A549 (cell line): ENCODE results near the gene GMEB2. TPM values are rescaled to one million over a fixed set of nuclear protein-coding genes. Genes with fewer than 3 reads are reported as not detected.
A peak's percentile ranks its signal among the peaks of the same experiment; 100 is the strongest.

ENCODE experiments used
- ATAC-seq, 2 experiments: fragments of 200-7000 bp in 1 of 2; fragments of >200 bp in 1 of 2; cut with Nextera tagmentation in 1 of 2; cut with Tn5 transposase in 1 of 2; 3 replicates each; pipeline versions ENCODE4 v1.8.0 to v1.9.1; 2018 to 2020; ENCODE audit warnings: mild to moderate bottlenecking in 1 of 2, moderate library complexity in 1 of 2
- CTCF ChIA-PET: fragments of 300-600 bp; sonication (Branson Sonifier 250); formaldehyde crosslinking; extraction: SDS; loops from one replicate; lab custom pipeline; 2021; ENCODE audit warnings: antibody characterized with exemption, inconsistent platforms; lab: Yijun Ruan, JAX
- POLR2A ChIA-PET: fragments of 350-600 bp; formaldehyde crosslinking; extraction: SDS; loops from one replicate; lab custom pipeline; 2021; ENCODE audit warnings: antibody characterized with exemption, inconsistent platforms; lab: Yijun Ruan, JAX
- DNase-seq, 2 experiments: peaks; one replicate each; pipeline versions ENCODE4 v3.0.0 to v3.0.0-alpha.2; 2011 to 2016; ENCODE audit warnings: low read depth in 1 of 2, low spot score in 1 of 2
- FAIRE-seq: peaks from 2 replicates; lab custom pipeline; 2011; peaks lifted over from hg19 to GRCh38; lab: Jason Lieb, UNC
- H3K27ac ChIP-seq, 2 experiments: fragments of >200 bp; sonication (Bioruptor Twin); formaldehyde crosslinking; 3 replicates each; pipeline ENCODE4 v1.5.1; 2016 to 2017
- H3K4me1 ChIP-seq: fragments of >200 bp; sonication (Bioruptor Twin); formaldehyde crosslinking; 3 replicates; pipeline ENCODE4 v1.6.1; 2016
- H3K4me2 ChIP-seq: fragments of >200 bp; sonication (Bioruptor Twin); formaldehyde crosslinking; 3 replicates; pipeline ENCODE4 v1.6.1; 2016
- H3K4me3 ChIP-seq: fragments of >200 bp; sonication (Bioruptor Twin); formaldehyde crosslinking; 3 replicates; pipeline ENCODE4 v1.5.1; 2016
- H3K9me3 ChIP-seq: fragments of >200 bp; sonication (Bioruptor Twin); formaldehyde crosslinking; 3 replicates; pipeline ENCODE4 v1.6.1; 2016
- BHLHE40 ChIP-seq: IDR thresholded peaks from 2 replicates; pipeline ENCODE4 v1.6.1; 2012; ENCODE audit warnings: low read depth, low read length, inconsistent platforms
- CBX2 ChIP-seq: fragments of 200-600 bp; sonication (generic); IDR thresholded peaks from 2 replicates; pipeline ENCODE4 v1.6.1; 2016; ENCODE audit warnings: low read depth, mild to moderate bottlenecking, borderline replicate concordance
- CEBPB ChIP-seq, 2 experiments: fragments of >200 bp in 1 of 2; sonication (Bioruptor Twin) in 1 of 2; formaldehyde crosslinking in 1 of 2; IDR thresholded peaks; 2 replicates each; pipeline ENCODE4 v1.6.1; 2012 to 2016
- CHD4 ChIP-seq: fragments of 200-600 bp; sonication (generic); IDR thresholded peaks from 2 replicates; pipeline ENCODE4 v1.6.1; 2016; ENCODE audit warnings: antibody characterized with exemption, mild to moderate bottlenecking, borderline replicate concordance
- EHF ChIP-seq: fragments of 250-450 bp; sonication (Bioruptor Pico); IDR thresholded peaks from 2 replicates; pipeline ENCODE4 v1.5.0; 2020; ENCODE audit warnings: mild to moderate bottlenecking
- EHMT2 ChIP-seq: fragments of 200-600 bp; sonication (generic); IDR thresholded peaks from 2 replicates; pipeline ENCODE4 v1.6.1; 2016; ENCODE audit warnings: antibody characterized with exemption, low read depth, mild to moderate bottlenecking, moderate library complexity
- ESRRA ChIP-seq: fragments of 150-350 bp; IDR thresholded peaks from 2 replicates; pipeline ENCODE4 v1.6.1; 2014; ENCODE audit warnings: mild to moderate bottlenecking, low read length, borderline replicate concordance
- FOSL2 ChIP-seq, 2 experiments: fragments of 450-650 bp in 1 of 2; fragments of >200 bp in 1 of 2; sonication (Bioruptor Twin) in 1 of 2; formaldehyde crosslinking; IDR thresholded peaks; 2 replicates each; pipeline versions ENCODE4 v1.5.0 to v1.6.1; 2016 to 2020; ENCODE audit warnings: mild to moderate bottlenecking in 1 of 2, moderate library complexity in 1 of 2
- HDAC2 ChIP-seq: fragments of 200-600 bp; sonication (generic); IDR thresholded peaks from 2 replicates; pipeline ENCODE4 v1.6.1; 2016
- HES2 ChIP-seq: fragments of >200 bp; sonication (Bioruptor Twin); formaldehyde crosslinking; IDR thresholded peaks from 2 replicates; pipeline ENCODE4 v1.6.1; 2016
- HOXA7 ChIP-seq: fragments of 250-450 bp; sonication (Bioruptor Pico); IDR thresholded peaks from 2 replicates; pipeline ENCODE4 v1.5.0; 2020; ENCODE audit warnings: mild to moderate bottlenecking, moderate library complexity
- HOXB5 ChIP-seq: fragments of 250-450 bp; sonication (Bioruptor Pico); IDR thresholded peaks from 2 replicates; pipeline ENCODE4 v1.5.0; 2020; ENCODE audit warnings: mild to moderate bottlenecking, moderate library complexity
- JUN ChIP-seq, 2 experiments: fragments of >200 bp; sonication (Bioruptor Twin); formaldehyde crosslinking; IDR thresholded peaks; 2 replicates in 1 of 2; 3 replicates in 1 of 2; pipeline ENCODE4 v1.6.1; 2016 to 2017
- JUNB ChIP-seq: fragments of >200 bp; sonication (Bioruptor Twin); formaldehyde crosslinking; IDR thresholded peaks from 2 replicates; pipeline ENCODE4 v1.6.1; 2016
- KDM1A ChIP-seq: fragments of 200-600 bp; sonication (generic); IDR thresholded peaks from 2 replicates; pipeline ENCODE4 v1.6.1; 2016; ENCODE audit warnings: low read depth, mild to moderate bottlenecking
- MAFK ChIP-seq: fragments of 450-650 bp; IDR thresholded peaks from 2 replicates; pipeline ENCODE4 v1.6.1; 2014; ENCODE audit not compliant: partially characterized antibody
- MAZ ChIP-seq: fragments of 150-350 bp; IDR thresholded peaks from 2 replicates; pipeline ENCODE4 v1.6.1; 2014; ENCODE audit warnings: antibody characterized with exemption, low read depth, low read length, borderline replicate concordance
- NR3C1 ChIP-seq: fragments of >200 bp; sonication (Bioruptor Twin); formaldehyde crosslinking; IDR thresholded peaks from 3 replicates; pipeline ENCODE4 v1.6.1; 2017
- PBX3 ChIP-seq: IDR thresholded peaks from 2 replicates; pipeline ENCODE4 v1.6.1; 2012
- PHF8 ChIP-seq: fragments of 200-600 bp; sonication (generic); IDR thresholded peaks from 2 replicates; pipeline ENCODE4 v1.6.1; 2016; ENCODE audit warnings: low read depth, mild to moderate bottlenecking, antibody characterized with exemption, moderate library complexity, borderline replicate concordance
- RAD21 ChIP-seq, 2 experiments: fragments of >200 bp in 1 of 2; sonication (Bioruptor Twin) in 1 of 2; formaldehyde crosslinking in 1 of 2; IDR thresholded peaks in 1 of 2; conservative IDR thresholded peaks in 1 of 2; 2 replicates in 1 of 2; 3 replicates in 1 of 2; pipeline ENCODE4 v1.6.1; 2012 to 2018; ENCODE audit warnings: inconsistent platforms in 1 of 2
- RARB ChIP-seq: fragments of 250-450 bp; sonication (Bioruptor Pico); IDR thresholded peaks from 2 replicates; pipeline ENCODE4 v1.8.0; 2021; ENCODE audit warnings: mild to moderate bottlenecking, moderate library complexity
- RNF2 ChIP-seq: fragments of 200-600 bp; sonication (generic); IDR thresholded peaks from 2 replicates; pipeline ENCODE4 v1.6.1; 2016; ENCODE audit warnings: low read depth, mild to moderate bottlenecking, antibody characterized with exemption, moderate library complexity, borderline replicate concordance
- SMC3 ChIP-seq: fragments of >200 bp; sonication (Bioruptor Twin); formaldehyde crosslinking; IDR thresholded peaks from 3 replicates; pipeline ENCODE4 v1.6.1; 2018; ENCODE audit warnings: inconsistent platforms
- SREBF2 ChIP-seq: fragments of 450-650 bp; IDR thresholded peaks from 2 replicates; pipeline ENCODE4 v1.6.1; 2014; ENCODE audit warnings: mild to moderate bottlenecking, moderate library complexity
- USF2 ChIP-seq: fragments of 450-650 bp; IDR thresholded peaks from 2 replicates; pipeline ENCODE4 v1.6.1; 2014; ENCODE audit warnings: antibody characterized with exemption
- ZC3H11A ChIP-seq: fragments of 450-650 bp; IDR thresholded peaks from 2 replicates; pipeline ENCODE4 v1.6.1; 2014; ENCODE audit warnings: antibody characterized with exemption, mild to moderate bottlenecking
- ZFP36 ChIP-seq: fragments of 450-650 bp; IDR thresholded peaks from 2 replicates; pipeline ENCODE4 v1.6.1; 2014; ENCODE audit warnings: borderline replicate concordance; ENCODE audit not compliant: partially characterized antibody
- ZNF302 ChIP-seq: fragments of 250-450 bp; sonication (Bioruptor Pico); IDR thresholded peaks from 2 replicates; pipeline ENCODE4 v1.9.0; 2021; ENCODE audit warnings: inconsistent platforms, mild to moderate bottlenecking, moderate library complexity
- ZSCAN20 ChIP-seq: fragments of 250-450 bp; sonication (Bioruptor Pico); IDR thresholded peaks from 2 replicates; pipeline ENCODE4 v1.8.0; 2022; ENCODE audit warnings: mild to moderate bottlenecking, moderate library complexity
- WGBS: methylation state at CpG from one replicate; pipeline ENCODE4 v1.1.6; 2017; ENCODE audit errors: missing lambda C conversion rate; 5-methylcytosine and 5-hydroxymethylcytosine counted together
- polyA plus RNA-seq, 4 experiments: library from polyadenylated mRNA; depleted of rRNA in 3 of 4; stranded (reverse); fragments of >200 nt; fragmentation: RNase III in 1 of 4; extraction: RNeasy Plus Mini Kit Qiagen cat#74134 plus additional on column Dnase treatment in 1 of 4; gene quantifications; 2 replicates in 3 of 4; 3 replicates in 1 of 4; pipeline ENCODE4 v1.2.3, GENCODE V29; 2011 to 2017

The GMEB2 gene
- polyA plus RNA-seq, 2 of the 4 experiments (the other 2 are of a cell fraction): 6.5 to 6.8 TPM

GRCh38 chr20:63567136-63567385 is 59.8 kb downstream of the GMEB2 start:
- no peaks in the 10 kb centered on the region for H3K4me1 ChIP-seq
- POLR2A ChIA-PET: no interaction called here
- ATAC-seq: no peak
- TF ChIP-seq EHMT2 (no peak), HOXA7 (no peak), EHF (CRISPR knock-in tag) (no peak), JUN (IDR thresholded peaks at IDR 0.05) (no peak), MAFK (no peak), ZNF302 (CRISPR knock-in tag) (no peak), CHD4 (no peak), HOXB5 (CRISPR knock-in tag) (no peak), PHF8 (no peak), ZFP36 (no peak)
- TF ChIP-seq, all 56 proteins: peak for 0
- Histone ChIP-seq H3K27ac (no peak overlapping the region), H3K9me3 (no peaks in the 10 kb centered on the region), H3K4me3 (no peak overlapping the region), H3K4me2 (no peak overlapping the region)
- FAIRE-seq (no peak), DNase-seq (no peak)
- CTCF ChIA-PET: interaction anchor here (1.2 to 7.6 kb wide), 3 partner anchors 14 to 414 kb away, joined by 3 to 49 read pairs (median 4); partner anchors contain the start of genes PRPF6 and PTK6
- WGBS: 95% methylated on average over 21 of the region's 22 CpGs

- Histone ChIP-seq H3K9me3 (no peaks in the 10 kb centered on the region), H3K27ac (no peak overlapping the region), H3K4me2 (no peak overlapping the region), H3K4me1 (no peaks in the 10 kb centered on the region), H3K4me3 (no peak overlapping the region)
- ChIA-PET CTCF (interaction anchor here (1.0 to 7.6 kb wide), 4 partner anchors 14 to 414 kb away, joined by 3 to 49 read pairs (median 4); partner anchors contain the start of genes PRPF6, PTK6 and SRMS), POLR2A (no interaction called here)
- 89% methylated on average over 29 of the region's 46 CpGs for WGBS
- ATAC-seq (peak; percentile 41 to 63; a peak in 5 of 6 replicates), DNase-seq (no peak), FAIRE-seq (no peak)
- TF ChIP-seq MAZ: no peak
- TF ChIP-seq EHF (CRISPR knock-in tag): no peak
- TF ChIP-seq NR3C1: no peak
- TF ChIP-seq BHLHE40: no peak
- TF ChIP-seq RARB (CRISPR knock-in tag): no peak
- no peak for TF ChIP-seq ZSCAN20 (CRISPR knock-in tag)
- TF ChIP-seq JUNB: no peak
Measured at GRCh38 chr20:63566395-63567135, 60.3 kb downstream of the GMEB2 start.

- no peak overlapping the region for H3K4me3 ChIP-seq
- H3K27ac ChIP-seq: no peak overlapping the region
- no peak for ATAC-seq
- no peak overlapping the region for H3K4me2 ChIP-seq
- POLR2A ChIA-PET: no interaction called here
- no peak for FAIRE-seq
- DNase-seq: no peak
- CTCF ChIA-PET: interaction anchor here (0.9 to 7.6 kb wide), 4 partner anchors 15 to 408 kb away, joined by 3 to 49 read pairs (median 4); partner anchors contain the start of genes PTK6 and SRMS
- TF ChIP-seq ZNF302 (CRISPR knock-in tag): no peak
- no peak for TF ChIP-seq KDM1A
- TF ChIP-seq RNF2: no peak
- no peak for TF ChIP-seq HDAC2
- no peak for TF ChIP-seq PBX3
- no peak for TF ChIP-seq ESRRA
- no peak for TF ChIP-seq FOSL2 (IDR thresholded peaks at IDR 0.05)
- no peak for TF ChIP-seq FOSL2 (CRISPR knock-in tag; IDR thresholded peaks at IDR 0.05)
- TF ChIP-seq SREBF2: no peak
- TF ChIP-seq RAD21 (conservative IDR thresholded peaks at IDR 0.05 in 1 of 2, IDR thresholded peaks at IDR 0.05 in 1 of 2): no peak
- TF ChIP-seq ZC3H11A: no peak
- no peak for TF ChIP-seq SMC3
- no peak for TF ChIP-seq USF2
- TF ChIP-seq HES2: no peak
- no peak for TF ChIP-seq CBX2
- TF ChIP-seq CEBPB (IDR thresholded peaks at IDR 0.05): no peak
- H3K4me1 ChIP-seq: no peaks in the 10 kb centered on the region
- H3K9me3 ChIP-seq: no peaks in the 10 kb centered on the region
- WGBS: 94% methylated on average over 36 of the region's 43 CpGs
Measured at GRCh38 chr20:63565699-63566335, 61.1 kb downstream of the GMEB2 start.
